Tibial nerve (tissue), 4 donors: ENCODE results near the gene NAB2. TPM values are rescaled to one million over a fixed set of nuclear protein-coding genes. Genes with fewer than 3 reads are reported as not detected.

Experiments used
- DNase-seq, 2 donors: peaks; one replicate each; pipeline ENCODE4 v3.0.0-alpha.2; 2019; ENCODE audit warnings: low spot score in 2 of 2
- H3K27ac ChIP-seq, 4 donors: fragments of 200-600 bp; sonication (generic) in 3 of 4; one replicate each; pipeline ENCODE4 v1.5.1; 2017 to 2019; ENCODE audit warnings: mild to moderate bottlenecking in 1 of 4
- H3K27me3 ChIP-seq, 2 donors: fragments of 200-600 bp; sonication (generic) in 1 of 2; one replicate each; pipeline versions ENCODE4 v1.5.1 to v1.6.0; 2017 to 2019
- H3K36me3 ChIP-seq, 3 donors: fragments of 200-600 bp; sonication (generic); one replicate each; pipeline ENCODE4 v1.5.1; 2018 to 2019
- H3K4me1 ChIP-seq, 4 donors: fragments of 200-600 bp; sonication (generic) in 3 of 4; one replicate each; pipeline ENCODE4 v1.5.1; 2017 to 2019
- H3K4me3 ChIP-seq, 4 donors: fragments of 200-600 bp; sonication (generic) in 3 of 4; one replicate each; pipeline ENCODE4 v1.5.1; 2017 to 2019; ENCODE audit warnings: mild to moderate bottlenecking in 1 of 4, moderate library complexity in 1 of 4
- H3K9me3 ChIP-seq, 4 donors: fragments of 200-600 bp; sonication (generic) in 3 of 4; one replicate each; pipeline ENCODE4 v1.5.1; 2017 to 2019
- EP300 ChIP-seq, 2 donors: sonication (generic); formaldehyde crosslinking; IDR thresholded peaks; one replicate each; pipeline ENCODE4 v1.6.1; 2017; ENCODE audit warnings: antibody characterized with exemption in 2 of 2, mild to moderate bottlenecking in 1 of 2
- POLR2A ChIP-seq, 2 donors: fragments of 450-650 bp; IDR thresholded peaks; one replicate each; pipeline ENCODE4 v1.6.1; 2017; ENCODE audit warnings: antibody characterized with exemption in 2 of 2, mild to moderate bottlenecking in 2 of 2, moderate library complexity in 2 of 2
- WGBS, 2 donors: methylation state at CpG; one replicate each; pipeline ENCODE4 v1.1.5; 2018; 5-methylcytosine and 5-hydroxymethylcytosine counted together
- total RNA-seq, 4 donors: library from RNA; depleted of rRNA; stranded (reverse); fragments of >200 nt; gene quantifications; one replicate each; pipeline ENCODE4 v1.1.0, GENCODE V29; 2016
- TF ChIP-seq, protein P1 (sequence below), 5 experiments: fragments of 200-600 bp in 3 of 5; fragments of 450-650 bp in 2 of 5; sonication (generic) in 3 of 5; IDR thresholded peaks; one replicate each; pipeline ENCODE4 v1.5.1; 2016 to 2019; ENCODE audit warnings: antibody characterized with exemption in 5 of 5, mild to moderate bottlenecking in 3 of 5, moderate library complexity in 2 of 5

NAB2 gene
- total RNA-seq, 4 donors from 2014 or later: 29.3 to 42.2 (median 38.6) TPM

DNA sequence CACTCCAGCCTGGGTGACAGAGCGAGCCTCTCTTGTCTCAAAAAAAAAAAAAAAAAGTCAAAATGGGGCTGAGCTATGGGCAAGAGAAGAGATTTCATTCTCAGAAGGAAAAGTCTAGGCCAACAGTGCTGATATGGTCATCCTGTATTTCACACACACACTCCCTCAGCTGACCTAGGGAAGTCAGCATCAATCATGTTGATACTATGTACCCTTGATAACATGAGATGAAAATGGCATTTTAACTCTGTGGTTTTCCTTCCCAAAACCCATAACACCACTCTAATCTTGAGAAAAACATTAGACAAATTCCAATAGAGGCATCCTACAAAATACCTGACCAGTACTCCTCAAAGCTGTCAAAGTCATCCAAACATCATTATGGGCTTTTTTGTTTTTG, 8.1 kb upstream of the NAB2 start:
- H3K27ac ChIP-seq: no peak overlapping the region
- H3K4me1 ChIP-seq: peaks cover 0 to 28% (median 8%) of the 10 kb centered on the region in 4 donors
- 100% methylated on average over 1 of the region's 1 CpG for WGBS, 2 donors
- no peak overlapping the region for H3K4me3 ChIP-seq
- no peaks in the 10 kb centered on the region for H3K27me3 ChIP-seq
- no peaks in the 10 kb centered on the region for H3K9me3 ChIP-seq
- DNase-seq: no peak
- TF ChIP-seq EP300 (IDR thresholded peaks at IDR 0.05) (no peak), POLR2A (IDR thresholded peaks at IDR 0.05) (no peak)
- TF ChIP-seq, protein P1, sequence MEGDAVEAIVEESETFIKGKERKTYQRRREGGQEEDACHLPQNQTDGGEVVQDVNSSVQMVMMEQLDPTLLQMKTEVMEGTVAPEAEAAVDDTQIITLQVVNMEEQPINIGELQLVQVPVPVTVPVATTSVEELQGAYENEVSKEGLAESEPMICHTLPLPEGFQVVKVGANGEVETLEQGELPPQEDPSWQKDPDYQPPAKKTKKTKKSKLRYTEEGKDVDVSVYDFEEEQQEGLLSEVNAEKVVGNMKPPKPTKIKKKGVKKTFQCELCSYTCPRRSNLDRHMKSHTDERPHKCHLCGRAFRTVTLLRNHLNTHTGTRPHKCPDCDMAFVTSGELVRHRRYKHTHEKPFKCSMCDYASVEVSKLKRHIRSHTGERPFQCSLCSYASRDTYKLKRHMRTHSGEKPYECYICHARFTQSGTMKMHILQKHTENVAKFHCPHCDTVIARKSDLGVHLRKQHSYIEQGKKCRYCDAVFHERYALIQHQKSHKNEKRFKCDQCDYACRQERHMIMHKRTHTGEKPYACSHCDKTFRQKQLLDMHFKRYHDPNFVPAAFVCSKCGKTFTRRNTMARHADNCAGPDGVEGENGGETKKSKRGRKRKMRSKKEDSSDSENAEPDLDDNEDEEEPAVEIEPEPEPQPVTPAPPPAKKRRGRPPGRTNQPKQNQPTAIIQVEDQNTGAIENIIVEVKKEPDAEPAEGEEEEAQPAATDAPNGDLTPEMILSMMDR (IDR thresholded peaks at IDR 0.05): no peak
- no peaks in the 10 kb centered on the region for H3K36me3 ChIP-seq

DNA sequence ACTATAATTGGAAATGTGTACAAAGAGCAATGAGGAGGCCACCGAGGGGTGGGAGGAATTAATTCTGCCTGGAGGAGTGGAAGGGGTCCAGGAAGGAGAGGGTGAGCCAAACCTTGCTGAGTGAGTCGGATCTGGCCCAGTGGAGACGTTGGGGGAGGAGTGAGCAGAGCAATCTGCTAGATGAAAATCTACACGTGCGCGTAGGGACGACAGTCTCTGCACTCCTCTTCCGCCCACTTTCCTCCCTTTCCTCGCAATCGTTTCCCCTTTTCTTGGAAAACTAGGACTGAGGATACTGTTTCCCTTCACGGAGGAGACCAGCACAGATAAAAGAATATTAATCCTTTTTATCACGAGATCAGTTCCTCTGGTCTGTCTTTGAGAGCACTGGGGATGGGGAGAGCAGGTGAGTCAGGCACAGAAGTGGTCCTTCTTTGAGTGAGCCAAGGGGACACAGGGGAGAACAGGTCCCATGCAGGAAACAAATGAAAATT, 2.9 kb upstream of the NAB2 start:
- Histone ChIP-seq H3K36me3 (peaks cover 0 to 4% (median 0%) of the 10 kb centered on the region in 3 donors), H3K9me3 (no peaks in the 10 kb centered on the region), H3K4me3 (peak overlapping the region; percentile 64 to 92 (median 78)), H3K4me1 (peaks cover 0 to 22% (median 12%) of the 10 kb centered on the region in 4 donors), H3K27me3 (no peaks in the 10 kb centered on the region), H3K27ac (peak overlapping the region; percentile 98 to 100 (median 99))
- TF ChIP-seq POLR2A (IDR thresholded peaks at IDR 0.05): no peak
- TF ChIP-seq, protein P1 (IDR thresholded peaks at IDR 0.05): no peak
- TF ChIP-seq EP300 (IDR thresholded peaks at IDR 0.05): no peak
- WGBS, 2 donors: 6 to 7% methylated on average over 12 of the region's 12 CpGs
- peak in 1 of 2 donors; percentile 26 for DNase-seq

DNA sequence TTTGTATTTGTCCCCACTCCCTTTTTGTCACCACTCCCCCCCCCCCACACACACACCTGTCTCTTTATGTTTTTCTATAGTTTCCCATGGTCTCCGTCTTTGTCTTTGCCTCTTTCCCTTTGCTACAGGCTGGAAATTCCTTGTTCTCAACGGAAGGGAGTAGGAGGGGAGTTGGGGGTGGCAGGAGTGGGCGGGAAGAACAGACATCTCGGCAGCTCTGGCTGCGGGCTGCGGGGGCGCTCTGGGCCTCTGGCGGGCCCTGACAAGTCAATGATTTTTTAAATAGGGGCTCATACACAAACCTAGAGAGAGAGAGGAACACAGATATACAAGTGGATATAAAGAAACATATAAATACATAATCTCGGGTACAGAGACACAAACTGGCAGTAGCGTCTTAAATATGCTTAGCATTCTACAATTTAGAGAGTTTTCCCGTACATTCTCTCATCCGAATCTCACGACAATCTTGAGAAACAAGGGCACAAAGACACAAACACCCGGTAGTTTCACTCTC, 2.4 kb upstream of the NAB2 start:
- H3K4me1 ChIP-seq: peaks cover 2 to 27% (median 17%) of the 10 kb centered on the region in 4 donors
- TF ChIP-seq POLR2A (IDR thresholded peaks at IDR 0.05): no peak
- TF ChIP-seq, protein P1 (IDR thresholded peaks at IDR 0.05): peak in 3 of 5 experiments; percentile 15 to 22 (median 20)
- peaks cover 0 to 9% (median 0%) of the 10 kb centered on the region in 3 donors for H3K36me3 ChIP-seq
- 0 to 1% methylated on average over 14 of the region's 14 CpGs for WGBS, 2 donors
- no peaks in the 10 kb centered on the region for H3K27me3 ChIP-seq
- peak overlapping the region; percentile 98 to 100 (median 99) for H3K27ac ChIP-seq
- no peaks in the 10 kb centered on the region for H3K9me3 ChIP-seq
- peak overlapping the region; percentile 64 to 92 (median 78) for H3K4me3 ChIP-seq
- DNase-seq: peak in 1 of 2 donors; percentile 63

DNA sequence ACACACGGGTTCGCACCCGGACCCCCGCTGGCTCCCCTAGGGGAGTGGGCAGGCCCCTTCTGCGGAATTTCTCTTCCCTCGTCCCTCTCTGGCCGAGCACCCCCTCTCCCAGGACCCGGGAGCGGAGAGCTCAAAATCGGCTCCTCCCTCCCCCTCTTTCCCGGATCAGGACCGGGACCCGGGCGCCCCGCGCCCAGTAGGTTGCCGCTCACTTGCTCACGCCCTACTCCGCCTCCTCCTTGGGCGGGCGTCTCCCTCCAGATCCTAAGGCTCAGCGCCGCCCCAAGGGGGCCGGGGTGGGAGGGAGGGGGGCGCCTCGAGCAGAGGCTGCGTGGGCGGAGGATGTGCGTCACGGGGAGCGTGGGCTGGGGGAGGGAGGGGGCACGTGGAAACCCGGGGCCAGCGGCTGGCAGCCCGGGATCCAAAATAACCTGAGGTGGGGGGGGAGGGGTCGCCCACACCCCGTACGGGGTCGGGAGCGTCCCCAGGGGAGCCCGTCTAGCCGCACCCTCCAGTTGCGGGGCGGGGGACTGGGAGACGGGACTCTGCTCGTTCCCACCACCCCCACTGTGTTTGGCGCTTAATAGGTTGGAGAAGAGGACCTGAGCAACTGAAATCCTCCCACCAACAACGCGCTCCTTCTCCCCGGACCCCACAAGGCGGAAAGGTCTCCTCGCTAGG, 1.8 kb upstream of the NAB2 start:
- H3K9me3 ChIP-seq: no peaks in the 10 kb centered on the region
- WGBS, 2 donors: 0 to 1% methylated on average over 29 to 31 of the region's 52 CpGs
- H3K4me1 ChIP-seq: peaks cover 3 to 33% (median 23%) of the 10 kb centered on the region in 4 donors
- peak overlapping the region; percentile 98 to 100 (median 99) for H3K27ac ChIP-seq
- TF ChIP-seq POLR2A (IDR thresholded peaks at IDR 0.05) (peak in 1 of 2 donors; percentile 70), EP300 (IDR thresholded peaks at IDR 0.05) (peak; percentile 34 to 83)
- TF ChIP-seq, protein P1 (IDR thresholded peaks at IDR 0.05): peak in 1 of 5 experiments; percentile 16
- H3K27me3 ChIP-seq: no peaks in the 10 kb centered on the region
- peak overlapping the region; percentile 64 to 92 (median 78) for H3K4me3 ChIP-seq
- DNase-seq: peak; percentile 88 to 90
- H3K36me3 ChIP-seq: peaks cover 0 to 15% (median 0%) of the 10 kb centered on the region in 3 donors
